Measurements from ENCODE around the gene SYNPR.

Gene SYNPR

DNA sequence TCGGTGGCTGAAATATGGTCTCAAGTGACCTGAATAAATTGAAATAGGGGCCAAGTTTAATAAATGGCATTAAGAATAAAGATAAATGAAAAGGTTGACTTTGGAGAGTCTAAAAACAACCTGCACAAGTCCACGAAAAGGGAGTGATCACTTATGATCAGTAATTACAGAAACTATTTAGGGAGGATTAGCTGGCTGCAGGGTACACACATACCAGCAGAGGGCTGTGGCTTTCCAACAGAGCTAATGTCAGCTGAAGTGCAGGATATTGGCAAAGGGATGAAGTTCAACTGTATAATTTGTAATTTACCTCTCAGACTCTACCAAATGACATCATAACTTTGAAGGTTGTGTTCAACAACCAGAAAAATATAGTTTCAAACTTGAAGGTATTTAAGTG is 86.8 kb downstream of the SYNPR start:
- Histone ChIP-seq H3F3A (ENCODE audit: insufficient read depth, low read length) (no peaks in the 10 kb centered on the region), H2AFZ (ENCODE audit: low read length) (no peak overlapping the region), H3K4me1 (ENCODE audit: low read length) (no peaks in the 10 kb centered on the region), H3K27ac (ENCODE audit: low read length) (no peak overlapping the region), H4K20me1 (ENCODE audit: insufficient read depth, low read length) (no peaks in the 10 kb centered on the region), H3K9me3 (replicated peaks; ENCODE audit: insufficient read depth, low read length) (no peaks in the 10 kb centered on the region), H3K36me3 (replicated peaks; ENCODE audit: insufficient read depth, low read length) (no peaks in the 10 kb centered on the region), H3K4me2 (ENCODE audit: low read depth, low read length) (no peak overlapping the region), H3K9me2 (replicated peaks; ENCODE audit: insufficient read depth, low read length) (no peaks in the 10 kb centered on the region), H3K4me3 (ENCODE audit: low read length) (no peak overlapping the region), H3K27me3 (replicated peaks; ENCODE audit: insufficient read depth, low read length) (no peaks in the 10 kb centered on the region), H3K9ac (ENCODE audit: low read length) (no peak overlapping the region), H3K79me2 (ENCODE audit: low read length) (no peaks in the 10 kb centered on the region)
- no peak for DNase-seq
- no peak for TF ChIP-seq EZH2phosphoT487 (IDR thresholded peaks at IDR 0.05; ENCODE audit: low read length)
- TF ChIP-seq, protein P1, sequence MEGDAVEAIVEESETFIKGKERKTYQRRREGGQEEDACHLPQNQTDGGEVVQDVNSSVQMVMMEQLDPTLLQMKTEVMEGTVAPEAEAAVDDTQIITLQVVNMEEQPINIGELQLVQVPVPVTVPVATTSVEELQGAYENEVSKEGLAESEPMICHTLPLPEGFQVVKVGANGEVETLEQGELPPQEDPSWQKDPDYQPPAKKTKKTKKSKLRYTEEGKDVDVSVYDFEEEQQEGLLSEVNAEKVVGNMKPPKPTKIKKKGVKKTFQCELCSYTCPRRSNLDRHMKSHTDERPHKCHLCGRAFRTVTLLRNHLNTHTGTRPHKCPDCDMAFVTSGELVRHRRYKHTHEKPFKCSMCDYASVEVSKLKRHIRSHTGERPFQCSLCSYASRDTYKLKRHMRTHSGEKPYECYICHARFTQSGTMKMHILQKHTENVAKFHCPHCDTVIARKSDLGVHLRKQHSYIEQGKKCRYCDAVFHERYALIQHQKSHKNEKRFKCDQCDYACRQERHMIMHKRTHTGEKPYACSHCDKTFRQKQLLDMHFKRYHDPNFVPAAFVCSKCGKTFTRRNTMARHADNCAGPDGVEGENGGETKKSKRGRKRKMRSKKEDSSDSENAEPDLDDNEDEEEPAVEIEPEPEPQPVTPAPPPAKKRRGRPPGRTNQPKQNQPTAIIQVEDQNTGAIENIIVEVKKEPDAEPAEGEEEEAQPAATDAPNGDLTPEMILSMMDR (IDR thresholded peaks at IDR 0.05; ENCODE audit: low read length): no peak

DNA sequence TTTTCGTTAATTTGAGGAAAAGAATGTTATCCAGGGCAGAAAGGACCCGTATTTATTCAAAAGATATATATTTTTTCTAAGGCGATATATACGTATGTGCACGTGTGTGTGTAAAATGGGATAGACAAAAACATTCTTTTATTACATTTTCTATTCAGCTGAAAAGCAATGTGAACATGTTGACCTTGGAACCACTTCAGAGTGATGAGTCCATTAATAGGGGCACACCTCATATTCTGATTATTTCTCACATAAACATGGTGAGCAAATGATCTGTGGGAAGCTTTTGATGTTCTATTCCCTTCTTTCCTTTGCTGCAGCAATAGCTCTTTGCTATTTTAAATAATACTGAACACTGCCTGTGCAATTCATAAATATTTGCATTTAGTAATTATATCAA is 87.6 kb downstream of the SYNPR start:
- Histone ChIP-seq H3K27me3 (replicated peaks; ENCODE audit: insufficient read depth, low read length) (no peaks in the 10 kb centered on the region), H3K27ac (ENCODE audit: low read length) (no peak overlapping the region), H3K36me3 (replicated peaks; ENCODE audit: insufficient read depth, low read length) (no peaks in the 10 kb centered on the region), H3K79me2 (ENCODE audit: low read length) (no peaks in the 10 kb centered on the region), H2AFZ (ENCODE audit: low read length) (no peak overlapping the region), H3F3A (ENCODE audit: insufficient read depth, low read length) (no peaks in the 10 kb centered on the region), H3K9me3 (replicated peaks; ENCODE audit: insufficient read depth, low read length) (no peaks in the 10 kb centered on the region), H3K4me1 (ENCODE audit: low read length) (no peaks in the 10 kb centered on the region), H4K20me1 (ENCODE audit: insufficient read depth, low read length) (no peaks in the 10 kb centered on the region), H3K4me2 (ENCODE audit: low read depth, low read length) (no peak overlapping the region), H3K9me2 (replicated peaks; ENCODE audit: insufficient read depth, low read length) (no peaks in the 10 kb centered on the region), H3K4me3 (ENCODE audit: low read length) (no peak overlapping the region), H3K9ac (ENCODE audit: low read length) (no peak overlapping the region)
- no peak for DNase-seq
- no peak for TF ChIP-seq EZH2phosphoT487 (IDR thresholded peaks at IDR 0.05; ENCODE audit: low read length)

DNA sequence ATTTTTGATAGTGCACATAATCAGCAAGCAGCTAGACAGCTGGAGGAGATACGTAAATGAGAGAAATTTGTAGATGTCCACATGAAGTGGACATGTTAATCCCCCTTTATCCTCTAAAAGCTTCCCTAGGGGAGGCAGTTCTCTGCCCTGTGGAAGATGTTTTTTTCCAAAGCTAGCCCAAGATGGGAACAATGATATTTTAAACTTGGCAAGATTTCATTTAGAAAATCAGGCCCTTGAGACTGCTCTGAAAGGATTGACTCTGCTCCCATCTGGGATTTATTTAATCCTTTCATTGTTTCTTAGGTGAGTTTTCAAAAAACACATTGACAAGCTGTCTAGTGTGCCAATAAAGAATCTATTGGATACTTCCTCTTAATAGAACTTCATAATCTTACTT is 92.0 kb downstream of the SYNPR start:
- no peak overlapping the region for H3K4me3 ChIP-seq (ENCODE audit: low read length)
- no peaks in the 10 kb centered on the region for H3K36me3 ChIP-seq (replicated peaks; ENCODE audit: insufficient read depth, low read length)
- H2AFZ ChIP-seq (ENCODE audit: low read length): no peak overlapping the region
- no peaks in the 10 kb centered on the region for H3K9me3 ChIP-seq (replicated peaks; ENCODE audit: insufficient read depth, low read length)
- no peak overlapping the region for H3K4me2 ChIP-seq (ENCODE audit: low read depth, low read length)
- H3K4me1 ChIP-seq (ENCODE audit: low read length): no peaks in the 10 kb centered on the region
- DNase-seq: no peak
- no peaks in the 10 kb centered on the region for H4K20me1 ChIP-seq (ENCODE audit: insufficient read depth, low read length)
- TF ChIP-seq, protein P1 (IDR thresholded peaks at IDR 0.05; ENCODE audit: low read length): no peak
- TF ChIP-seq EZH2phosphoT487 (IDR thresholded peaks at IDR 0.05; ENCODE audit: low read length) (no peak), EZH2 (optimal IDR thresholded peaks at IDR 0.05; ENCODE audit: low read depth, low read length) (no peak)
- H3K9ac ChIP-seq (ENCODE audit: low read length): no peak overlapping the region
- no peaks in the 10 kb centered on the region for H3K27me3 ChIP-seq (replicated peaks; ENCODE audit: insufficient read depth, low read length)
- no peak overlapping the region for H3K27ac ChIP-seq (ENCODE audit: low read length)
- no peaks in the 10 kb centered on the region for H3F3A ChIP-seq (ENCODE audit: insufficient read depth, low read length)
- no peaks in the 10 kb centered on the region for H3K9me2 ChIP-seq (replicated peaks; ENCODE audit: insufficient read depth, low read length)
- no peaks in the 10 kb centered on the region for H3K79me2 ChIP-seq (ENCODE audit: low read length)

DNA sequence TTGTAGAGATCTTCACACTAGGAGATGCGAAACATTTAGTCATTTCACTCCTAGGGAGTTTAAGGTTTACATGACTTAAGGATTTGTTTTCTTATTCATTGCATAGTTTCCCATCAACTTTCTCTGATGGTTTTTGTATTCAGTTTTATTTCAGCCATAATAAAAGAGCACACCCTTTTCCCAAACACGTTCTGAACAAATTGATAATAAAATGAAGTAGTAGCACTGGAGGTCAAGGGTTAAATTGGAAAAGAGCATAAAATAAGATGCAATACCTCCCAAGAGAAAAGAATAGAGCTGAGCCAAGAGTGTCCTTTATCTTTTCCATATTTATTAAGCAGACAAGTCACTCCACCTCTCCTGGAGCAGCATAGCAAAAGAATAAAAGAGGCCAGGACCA is 104.9 kb downstream of the SYNPR start:
- DNase-seq: no peak

More for the DNA sequence above, 104.9 kb downstream of the SYNPR start:
- H3K27ac ChIP-seq (ENCODE audit: low read length): no peak overlapping the region
- no peaks in the 10 kb centered on the region for H3K79me2 ChIP-seq (ENCODE audit: low read length)
- no peaks in the 10 kb centered on the region for H3K9me3 ChIP-seq (replicated peaks; ENCODE audit: insufficient read depth, low read length)
- no peaks in the 10 kb centered on the region for H3K4me1 ChIP-seq (ENCODE audit: low read length)
- no peak overlapping the region for H3K4me3 ChIP-seq (ENCODE audit: low read length)
- H3K9ac ChIP-seq (ENCODE audit: low read length): no peak overlapping the region
- TF ChIP-seq, protein P1 (IDR thresholded peaks at IDR 0.05; ENCODE audit: low read length): no peak
- TF ChIP-seq EZH2 (optimal IDR thresholded peaks at IDR 0.05; ENCODE audit: low read depth, low read length) (no peak), EZH2phosphoT487 (IDR thresholded peaks at IDR 0.05; ENCODE audit: low read length) (no peak)
- H3K27me3 ChIP-seq (replicated peaks; ENCODE audit: insufficient read depth, low read length): no peaks in the 10 kb centered on the region
- no peak overlapping the region for H3K4me2 ChIP-seq (ENCODE audit: low read depth, low read length)
- no peaks in the 10 kb centered on the region for H3F3A ChIP-seq (ENCODE audit: insufficient read depth, low read length)
- no peak overlapping the region for H2AFZ ChIP-seq (ENCODE audit: low read length)
- H3K9me2 ChIP-seq (replicated peaks; ENCODE audit: insufficient read depth, low read length): no peaks in the 10 kb centered on the region
- H3K36me3 ChIP-seq (replicated peaks; ENCODE audit: insufficient read depth, low read length): no peaks in the 10 kb centered on the region
- no peaks in the 10 kb centered on the region for H4K20me1 ChIP-seq (ENCODE audit: insufficient read depth, low read length)

Measured in MM.1S (cell line).